ENCODE data around the gene PDE8A. TPM values are rescaled to one million over a fixed set of nuclear protein-coding genes. Genes with fewer than 3 reads are reported as not detected.

Gene PDE8A
- total and polyA plus RNA-seq, 2 of the 4 experiments (the other 2 are of a cell fraction) = 32.4 to 35.9 TPM

DNA sequence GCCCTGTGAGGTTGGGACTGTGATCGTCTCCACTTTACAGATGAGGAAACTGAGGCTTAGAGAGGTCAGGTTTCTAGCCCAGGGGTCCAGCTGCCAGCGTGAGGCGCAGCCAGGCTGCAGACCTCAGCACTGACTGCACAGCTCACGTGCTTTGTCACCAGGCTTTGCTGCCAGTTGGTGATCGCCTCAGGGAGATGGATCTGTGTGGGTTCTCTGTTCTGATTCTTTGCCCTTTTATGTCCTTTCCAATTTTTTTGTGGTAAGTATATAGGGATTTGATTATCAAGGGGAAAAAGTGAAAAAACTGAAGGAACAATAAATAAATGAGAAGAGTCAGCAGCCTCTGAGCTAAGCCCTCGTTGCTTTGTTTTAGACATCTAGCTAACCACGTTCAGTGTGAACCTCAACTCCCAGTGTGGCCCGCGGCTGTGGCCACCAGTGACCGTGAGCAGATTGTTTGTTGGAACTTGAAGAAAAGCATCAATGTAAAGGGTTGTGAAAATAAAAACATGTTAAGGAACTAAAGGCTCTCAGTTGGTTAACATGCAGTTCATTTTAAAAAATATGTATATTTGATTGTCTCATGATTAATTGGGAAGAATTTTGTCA lies 117.6 kb downstream of the PDE8A start:
- Histone ChIP-seq H4K5ac (ENCODE audit: low read depth, low read length) (no peak overlapping the region), H4K20me1 (ENCODE audit: insufficient read depth, low read length) (peaks cover 3% of the 10 kb centered on the region; the same call in 1 of the 2 replicates), H3K14ac (replicated peaks; ENCODE audit: low read depth, low read length) (no peak overlapping the region), H3K36me3 (ENCODE audit: control insufficient read depth, insufficient read depth, low read length) (peaks cover 15% of the 10 kb centered on the region), H3K23ac (ENCODE audit: low read depth, low read length) (no peak overlapping the region), H2BK120ac (ENCODE audit: low read depth, low read length) (no peak overlapping the region), H2AK5ac (ENCODE audit: low read depth, low read length) (no peak overlapping the region), H2BK15ac (ENCODE audit: low read depth, low read length) (no peak overlapping the region), H3K9me3 (ENCODE audit: control insufficient read depth, insufficient read depth, low read length) (no peaks in the 10 kb centered on the region), H3K18ac (ENCODE audit: low read depth, low read length) (no peak overlapping the region), H3K56ac (ENCODE audit: extremely low read depth, insufficient read depth, low read length) (no peak overlapping the region), H3K4me3 (ENCODE audit: insufficient read depth, low read depth, low read length) (no peak overlapping the region), H4K91ac (ENCODE audit: insufficient read depth, low read depth, low read length) (no peak overlapping the region), H2AK9ac (replicated peaks; ENCODE audit: low read depth, low read length, poor library complexity) (no peak overlapping the region), H3K9me1 (ENCODE audit: insufficient read depth, low read length) (peaks cover 27% of the 10 kb centered on the region), H3K4ac (ENCODE audit: low read depth, low read length) (no peak overlapping the region), H3K4me2 (ENCODE audit: low read depth, low read length) (no peak overlapping the region), H4K8ac (ENCODE audit: low read depth in 2 of 2, low read length in 2 of 2) (no peak overlapping the region), H2AFZ (replicated peaks; ENCODE audit: low read length, poor library complexity) (no peak overlapping the region), H3K9ac (ENCODE audit: low read depth, low read length) (no peak overlapping the region), H2BK20ac (ENCODE audit: low read depth, low read length) (no peak overlapping the region), H3K4me1 (ENCODE audit: control insufficient read depth, insufficient read depth, low read length) (peaks cover 12% of the 10 kb centered on the region), H3K27me3 (ENCODE audit: control insufficient read depth, insufficient read depth, low read length) (no peaks in the 10 kb centered on the region), H3K79me1 (ENCODE audit: low read depth in 1 of 2, low read length in 2 of 2) (peaks cover 6 to 32% of the 10 kb centered on the region in 2 experiments; a peak in 3 of 4 replicates), H2BK5ac (ENCODE audit: low read depth, low read length, poor library complexity, severe bottlenecking) (no peak overlapping the region), H3K27ac (ENCODE audit: insufficient read depth, low read length) (no peak overlapping the region)
- dilution Hi-C loops (cut with HindIII; ENCODE audit: low sequenced_read_pairs, unreplicated experiment) (no loop called here), in situ Hi-C loops (cut with MboI; ENCODE audit: low sequenced_read_pairs) (no loop called here), intact Hi-C loops (cut with micrococcal nuclease) (no loop called here)
- ChIA-PET CTCF (no interaction called here), POLR2A (ENCODE audit: unreplicated experiment) (no interaction called here)
- DNase-seq = no peak
- TF ChIP-seq CEBPB (IDR thresholded peaks at IDR 0.05; ENCODE audit: low read depth, low read length) (no peak), NFE2L2 (IDR thresholded peaks at IDR 0.05; ENCODE audit: low read depth, low read length) (no peak), POLR2A (IDR thresholded peaks at IDR 0.05; ENCODE audit: low read depth, low read length) (no peak), BHLHE40 (IDR thresholded peaks at IDR 0.05; ENCODE audit: low read depth, low read length) (no peak), MAFK (IDR thresholded peaks at IDR 0.05; ENCODE audit: low read depth, low read length) (no peak), FOS (IDR thresholded peaks at IDR 0.05; ENCODE audit: low read depth, low read length) (no peak), SMC3 (IDR thresholded peaks at IDR 0.05; ENCODE audit: low read depth, low read length) (no peak), RFX5 (IDR thresholded peaks at IDR 0.05; ENCODE audit: low read depth, low read length) (no peak), RCOR1 (IDR thresholded peaks at IDR 0.05; ENCODE audit: insufficient replicate concordance, low read length) (no peak), CHD1 (IDR thresholded peaks at IDR 0.05; ENCODE audit: low read depth, low read length) (no peak), MAZ (IDR thresholded peaks at IDR 0.05; ENCODE audit: borderline replicate concordance, low read depth, low read length) (no peak)
- no TSS peak for BruUV-seq (replicated peaks)
- 90% methylated on average over 4 of the region's 10 CpGs; no CpG with 5 or more reads in 1 of the 2 experiments for whole genome bisulfite sequencing, 2 experiments (ENCODE audit: extremely low coverage in 2 of 2, insufficient read length in 1 of 2)
- ATAC-seq (ENCODE audit: low read depth) = no peak
